ENCODE measurements around the gene GPN3. TPM values are rescaled to one million over a fixed set of nuclear protein-coding genes. Genes with fewer than 3 reads are reported as not detected.

GPN3 gene
- total and polyA plus RNA-seq, 4 donors, result 20.4 to 26.9 (median 24.1) TPM

GRCh38 chr12:110513842-110514241 is 45.8 kb upstream of the GPN3 start:
- Histone ChIP-seq H3K9ac (ENCODE audit: insufficient read depth in 1 of 2, low read length in 2 of 2) (no peak overlapping the region), H3K4me1 (ENCODE audit: control insufficient read depth in 5 of 5, insufficient read depth in 5 of 5, low read length in 5 of 5) (no peaks in the 10 kb centered on the region), H3K9me3 (ENCODE audit: control insufficient read depth in 4 of 4, insufficient read depth in 3 of 4, low read length in 3 of 4) (no peaks in the 10 kb centered on the region), H3K27ac (ENCODE audit: low read depth in 1 of 2, low read length in 1 of 2) (no peak overlapping the region), H3K27me3 (ENCODE audit: control insufficient read depth in 3 of 3, insufficient read depth in 3 of 3, low read length in 2 of 3) (no peaks in the 10 kb centered on the region), H3K4me3 (no peak overlapping the region), H3K36me3 (ENCODE audit: control insufficient read depth in 4 of 4, insufficient read depth in 4 of 4, low read length in 4 of 4) (peaks cover 0 to 4% (median 0%) of the 10 kb centered on the region in 4 donors)
- TF ChIP-seq, protein P1, sequence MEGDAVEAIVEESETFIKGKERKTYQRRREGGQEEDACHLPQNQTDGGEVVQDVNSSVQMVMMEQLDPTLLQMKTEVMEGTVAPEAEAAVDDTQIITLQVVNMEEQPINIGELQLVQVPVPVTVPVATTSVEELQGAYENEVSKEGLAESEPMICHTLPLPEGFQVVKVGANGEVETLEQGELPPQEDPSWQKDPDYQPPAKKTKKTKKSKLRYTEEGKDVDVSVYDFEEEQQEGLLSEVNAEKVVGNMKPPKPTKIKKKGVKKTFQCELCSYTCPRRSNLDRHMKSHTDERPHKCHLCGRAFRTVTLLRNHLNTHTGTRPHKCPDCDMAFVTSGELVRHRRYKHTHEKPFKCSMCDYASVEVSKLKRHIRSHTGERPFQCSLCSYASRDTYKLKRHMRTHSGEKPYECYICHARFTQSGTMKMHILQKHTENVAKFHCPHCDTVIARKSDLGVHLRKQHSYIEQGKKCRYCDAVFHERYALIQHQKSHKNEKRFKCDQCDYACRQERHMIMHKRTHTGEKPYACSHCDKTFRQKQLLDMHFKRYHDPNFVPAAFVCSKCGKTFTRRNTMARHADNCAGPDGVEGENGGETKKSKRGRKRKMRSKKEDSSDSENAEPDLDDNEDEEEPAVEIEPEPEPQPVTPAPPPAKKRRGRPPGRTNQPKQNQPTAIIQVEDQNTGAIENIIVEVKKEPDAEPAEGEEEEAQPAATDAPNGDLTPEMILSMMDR (IDR thresholded peaks at IDR 0.05; ENCODE audit: control extremely low read depth, extremely low read depth), result no peak
- WGBS, 2 donors, result 66 to 78% methylated on average over 6 of the region's 6 CpGs
- DNase-seq (no peak), ATAC-seq (ENCODE audit: insufficient read depth, low FRiP score) (no peak)

DNA sequence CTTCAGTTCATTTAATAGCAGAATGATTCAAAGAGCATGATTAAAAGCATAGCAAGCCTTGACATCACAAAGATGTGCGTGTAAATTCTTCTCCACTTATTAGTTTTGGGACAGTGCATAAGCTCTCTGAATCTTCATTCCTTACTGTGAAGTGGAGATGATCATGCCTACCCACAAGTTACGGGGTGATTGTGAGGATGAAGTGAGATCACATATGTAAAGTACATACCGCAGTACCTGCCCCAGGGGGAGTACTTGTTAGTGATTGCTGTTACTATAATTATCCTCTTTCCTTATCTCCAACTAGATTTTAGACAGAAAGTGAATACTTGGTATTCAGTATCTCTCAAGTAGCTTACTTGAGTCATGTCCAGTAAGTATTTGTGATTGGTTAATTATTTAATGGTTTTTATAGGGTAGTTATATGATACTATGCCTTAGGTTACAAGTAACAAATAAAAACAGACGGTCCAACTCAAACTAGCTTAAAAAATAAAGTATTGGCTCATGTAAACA is 40.1 kb upstream of the GPN3 start:
- Histone ChIP-seq H3K9me3 (ENCODE audit: control insufficient read depth in 4 of 4, insufficient read depth in 3 of 4, low read length in 3 of 4) (no peaks in the 10 kb centered on the region), H3K4me3 (no peak overlapping the region), H3K27ac (ENCODE audit: low read depth in 1 of 2, low read length in 1 of 2) (no peak overlapping the region), H3K36me3 (ENCODE audit: control insufficient read depth in 4 of 4, insufficient read depth in 4 of 4, low read length in 4 of 4) (no peaks in the 10 kb centered on the region), H3K4me1 (ENCODE audit: control insufficient read depth in 5 of 5, insufficient read depth in 5 of 5, low read length in 5 of 5) (no peaks in the 10 kb centered on the region), H3K9ac (ENCODE audit: insufficient read depth in 1 of 2, low read length in 2 of 2) (no peak overlapping the region), H3K27me3 (ENCODE audit: control insufficient read depth in 3 of 3, insufficient read depth in 3 of 3, low read length in 2 of 3) (no peaks in the 10 kb centered on the region)
- DNase-seq (no peak), ATAC-seq (ENCODE audit: insufficient read depth, low FRiP score) (no peak)
- 83 to 92% methylated on average over 4 of the region's 4 CpGs for WGBS, 2 donors
- TF ChIP-seq, protein P1 (IDR thresholded peaks at IDR 0.05; ENCODE audit: control extremely low read depth, extremely low read depth), result no peak

DNA sequence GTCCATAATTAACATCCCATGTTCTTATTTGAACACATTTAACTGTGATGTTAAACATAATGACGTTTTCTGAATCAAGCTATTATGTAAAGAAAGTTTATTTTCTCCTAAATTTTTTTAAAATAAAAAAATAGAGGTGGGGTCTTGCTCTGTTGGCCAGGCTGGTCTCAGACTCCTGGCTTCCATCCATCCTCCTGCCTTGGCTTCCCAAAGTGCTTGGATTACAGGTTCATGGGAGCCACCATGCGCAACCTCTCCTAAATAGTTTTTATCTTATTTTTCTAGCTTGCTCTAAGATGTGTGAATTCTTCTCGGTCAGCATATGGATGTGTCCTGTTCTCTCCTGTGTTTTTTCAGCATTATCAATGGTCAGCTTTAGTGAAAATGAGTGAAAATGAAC is 37.3 kb upstream of the GPN3 start:
- 81 to 82% methylated on average over 3 of the region's 3 CpGs for WGBS, 2 donors
- ATAC-seq (ENCODE audit: insufficient read depth, low FRiP score), result no peak

More for the DNA sequence above, 37.3 kb upstream of the GPN3 start:
- peaks cover 0 to 15% (median 0%) of the 10 kb centered on the region in 5 donors for H3K4me1 ChIP-seq (ENCODE audit: control insufficient read depth in 5 of 5, insufficient read depth in 5 of 5, low read length in 5 of 5)
- no peak for DNase-seq
- H3K4me3 ChIP-seq, result no peak overlapping the region
- TF ChIP-seq, protein P1 (IDR thresholded peaks at IDR 0.05; ENCODE audit: control extremely low read depth, extremely low read depth), result no peak
- no peak overlapping the region for H3K27ac ChIP-seq (ENCODE audit: low read depth in 1 of 2, low read length in 1 of 2)
- no peaks in the 10 kb centered on the region for H3K9me3 ChIP-seq (ENCODE audit: control insufficient read depth in 4 of 4, insufficient read depth in 3 of 4, low read length in 3 of 4)
- no peaks in the 10 kb centered on the region for H3K36me3 ChIP-seq (ENCODE audit: control insufficient read depth in 4 of 4, insufficient read depth in 4 of 4, low read length in 4 of 4)
- H3K27me3 ChIP-seq (ENCODE audit: control insufficient read depth in 3 of 3, insufficient read depth in 3 of 3, low read length in 2 of 3), result no peaks in the 10 kb centered on the region
- no peak overlapping the region for H3K9ac ChIP-seq (ENCODE audit: insufficient read depth in 1 of 2, low read length in 2 of 2)

All from lung (tissue), 12 donors.